ENCODE data around the gene PTPN18.

- TF ChIP-seq POLR2A (IDR thresholded peaks at IDR 0.05; ENCODE audit: low read depth, low read length) (no peak), TAF1 (IDR thresholded peaks at IDR 0.05; ENCODE audit: borderline replicate concordance, low read depth, low read length) (no peak)
Observed at GRCh38 chr2:130334026-130334425, 21.8 kb upstream of the PTPN18 start.

All from GM12892 (cell line).